NAMALWA (cell line): Measurements from ENCODE around the gene APPBP2.
"Not testable (repeated sequence)": the region's sequence is repeated elsewhere in the genome, so short reads cannot be mapped to it uniquely, and the experiment has no call there.

Experiments
- DNase-seq: peaks from one replicate; pipeline ENCODE4 v3.0.0-alpha.2; 2015; ENCODE audit warnings: low spot score

Gene APPBP2

GRCh38 chr17:60435244-60436167, 90.5 kb downstream of the APPBP2 start:
- DNase-seq: peak; percentile 83

- not testable (repeated sequence) for DNase-seq
These were observed 92.7 kb downstream of the APPBP2 start for GRCh38 chr17:60433021-60433997.

GRCh38 chr17:60430561-60430960, 95.5 kb downstream of the APPBP2 start:
- DNase-seq: not testable (repeated sequence)

DNA sequence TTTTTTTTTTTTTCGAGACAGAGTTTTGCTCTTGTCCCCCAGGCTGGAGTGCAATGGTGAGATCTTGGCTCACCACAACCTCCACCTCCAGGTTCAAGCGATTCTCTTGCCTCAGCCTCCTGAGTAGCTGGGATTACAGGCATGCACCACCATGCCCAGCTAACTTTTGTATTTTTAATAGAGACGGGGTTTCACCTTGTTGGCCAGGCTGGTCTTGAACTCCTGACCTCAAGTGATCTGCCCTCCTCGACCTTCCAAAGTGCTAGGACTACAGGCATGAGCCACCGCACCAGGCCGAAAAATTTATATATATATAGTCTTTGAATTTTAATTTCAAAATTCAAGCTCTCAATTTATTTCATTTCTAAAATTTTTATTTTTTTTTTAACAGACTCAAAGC, 97.6 kb downstream of the APPBP2 start:
- DNase-seq: not testable (repeated sequence)

DNA sequence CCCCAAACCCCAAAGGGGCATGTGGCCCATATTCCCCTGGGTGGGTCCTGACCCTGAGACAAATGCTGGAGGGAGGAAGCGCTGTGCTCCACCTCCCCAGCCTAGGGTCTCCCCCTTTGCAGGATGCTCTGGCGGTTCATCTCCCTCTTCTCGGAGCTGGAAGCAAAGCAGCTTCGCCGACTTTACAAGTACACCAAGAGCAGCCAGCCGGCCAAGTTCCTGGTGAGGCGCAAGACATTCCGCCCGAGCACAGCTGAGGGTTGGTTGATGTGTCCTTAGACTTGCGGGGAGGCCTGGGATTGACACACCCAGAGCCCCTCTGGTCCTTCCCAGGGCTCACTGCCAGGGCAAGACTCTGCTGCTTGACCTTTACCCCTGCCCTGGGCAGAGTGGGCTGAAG, 99.4 kb downstream of the APPBP2 start:
- no peak for DNase-seq

GRCh38 chr17:60425626-60426025, 100.4 kb downstream of the APPBP2 start:
- DNase-seq: no peak

GRCh38 chr17:60423865-60424264, 102.2 kb downstream of the APPBP2 start:
- DNase-seq: no peak

DNA sequence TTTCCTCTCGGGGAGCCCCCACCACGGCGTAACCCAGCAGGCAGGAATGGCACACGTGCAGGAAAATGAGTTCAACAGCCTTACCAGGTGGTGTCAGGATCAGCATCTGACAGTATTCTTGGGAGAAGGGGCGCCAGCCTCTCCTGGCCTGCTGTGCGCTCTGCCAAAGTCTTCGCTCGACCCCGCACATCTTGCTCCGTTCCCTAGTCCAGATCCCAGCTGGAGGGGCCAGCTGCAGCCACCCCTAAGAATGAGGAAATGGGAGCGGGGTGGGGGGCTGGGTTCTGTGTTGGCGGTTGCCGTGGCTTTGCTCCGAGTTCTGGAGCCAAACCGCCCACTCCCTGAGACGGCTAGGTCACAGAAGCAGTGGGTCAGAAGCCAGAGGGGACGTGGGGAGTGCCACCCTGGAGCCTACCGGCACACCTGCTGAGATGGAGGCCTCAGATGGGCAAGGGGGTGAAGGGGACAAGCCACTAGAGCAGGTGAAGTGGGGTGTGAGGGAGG, 103.8 kb downstream of the APPBP2 start, which contains the start of gene CHCT1:
TSS of gene CHCT1 (plus strand) at position 328 of the 504 bp plus-strand sequence. CDS start at position 432, 104 bp downstream.
- no peak for DNase-seq

- DNase-seq: peak; percentile 86
These were observed 104.5 kb downstream of the APPBP2 start for GRCh38 chr17:60421273-60422161.

DNA sequence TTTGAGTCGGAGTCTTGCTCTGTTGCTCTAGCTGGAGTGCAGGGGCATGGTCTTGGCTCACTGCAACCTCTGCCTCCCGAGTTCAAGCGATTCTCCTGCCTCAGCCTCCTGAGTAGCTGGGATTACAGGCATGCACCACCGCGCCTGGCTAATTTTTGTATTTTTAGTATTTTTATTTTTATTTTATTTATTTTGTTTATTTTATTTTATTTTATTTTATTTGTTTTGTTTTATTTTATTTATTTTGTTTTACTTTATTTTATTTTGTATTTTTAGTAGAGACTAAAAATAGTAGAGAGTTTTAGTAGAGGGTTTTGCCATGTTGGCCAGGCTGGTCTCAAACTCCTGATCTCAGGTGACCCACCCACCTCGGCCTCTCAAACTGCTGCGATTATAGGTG, 106.2 kb downstream of the APPBP2 start:
- DNase-seq: not testable (repeated sequence)

DNA sequence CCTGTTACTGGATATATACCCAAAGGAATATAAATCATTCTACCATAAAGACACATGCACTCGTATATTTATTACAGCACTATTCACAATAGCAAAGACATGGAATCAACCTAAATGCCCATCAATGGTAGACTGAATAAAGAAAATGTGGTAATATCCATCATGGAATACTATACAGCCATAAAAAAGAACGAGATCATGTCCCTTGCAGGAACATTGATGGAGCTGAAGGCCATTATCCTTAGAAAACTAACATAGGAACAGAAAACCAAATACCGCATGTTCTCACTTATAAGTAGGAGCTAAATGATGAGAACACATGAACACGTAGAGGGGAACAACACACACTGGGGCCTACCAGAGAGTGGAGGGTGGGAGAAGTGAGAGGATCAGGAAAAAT, 107.0 kb downstream of the APPBP2 start:
- not testable (repeated sequence) for DNase-seq

DNA sequence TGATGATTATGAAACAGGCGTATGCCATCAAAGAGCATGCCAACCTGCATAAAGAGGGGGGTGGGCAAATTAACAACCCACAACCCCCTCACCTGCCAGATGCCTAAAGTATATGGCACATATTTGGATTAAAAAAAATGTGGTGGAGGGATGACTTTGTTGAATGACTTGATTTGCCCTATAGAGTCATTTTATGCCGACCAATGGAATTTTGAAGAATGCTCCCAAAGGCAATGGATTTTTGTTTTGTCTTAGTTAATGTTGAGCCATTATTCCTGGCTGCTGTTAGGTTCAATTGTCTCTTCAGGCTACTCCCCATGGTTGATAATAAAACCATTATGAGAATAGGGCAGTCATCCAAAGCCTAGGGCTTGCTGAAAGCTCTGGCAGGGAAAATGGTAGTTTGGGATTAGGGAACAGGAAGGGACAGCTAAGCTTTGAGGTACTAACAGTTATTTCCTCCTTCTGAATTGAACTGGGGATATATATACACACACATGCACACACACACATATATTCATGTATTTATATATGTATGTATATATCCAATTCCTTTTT, 109.6 kb downstream of the APPBP2 start:
- no peak for DNase-seq

DNA sequence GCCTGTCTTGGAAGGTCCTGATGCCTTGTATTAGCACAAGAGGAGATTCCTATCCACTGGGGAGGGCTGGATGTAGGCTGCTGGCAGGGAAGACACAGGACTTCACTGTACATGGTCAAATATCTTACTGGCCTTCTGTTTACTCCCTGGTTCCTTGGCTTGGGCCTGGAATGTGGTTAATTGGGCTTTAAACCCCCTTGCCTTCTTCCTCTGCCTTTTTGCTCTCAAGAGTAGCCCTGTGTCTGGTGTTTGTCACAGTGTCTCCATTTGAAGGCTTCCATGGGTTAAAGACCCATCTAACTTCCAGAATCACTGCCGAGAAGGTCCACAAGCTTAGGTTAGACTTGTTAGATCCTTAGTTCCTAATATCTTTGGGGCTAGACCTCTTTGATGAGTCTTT, 110.9 kb downstream of the APPBP2 start:
- DNase-seq: no peak

- DNase-seq: no peak
These were observed 113.3 kb downstream of the APPBP2 start for GRCh38 chr17:60412701-60413100.

- no peak for DNase-seq
These were observed 116.0 kb downstream of the APPBP2 start for GRCh38 chr17:60410001-60410400.

DNA sequence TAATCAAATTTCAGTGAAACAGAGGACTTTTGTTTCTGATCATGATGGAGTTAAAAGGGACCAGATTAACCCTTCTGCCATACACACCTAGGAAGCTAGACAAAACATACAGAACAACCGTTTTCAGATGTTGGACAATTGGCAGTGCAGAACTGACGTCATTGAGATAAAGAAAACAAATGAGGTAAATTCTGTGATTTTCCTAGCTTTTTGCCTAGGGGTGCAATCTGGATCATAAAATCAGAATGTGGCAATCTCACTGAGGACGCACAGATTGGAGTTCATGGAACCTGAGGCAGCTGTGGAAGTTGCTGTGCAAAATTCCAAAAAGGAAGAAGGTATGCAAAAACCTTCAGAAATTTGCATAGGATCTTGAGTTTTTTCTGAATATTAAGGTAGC, 119.2 kb downstream of the APPBP2 start:
- no peak for DNase-seq

DNA sequence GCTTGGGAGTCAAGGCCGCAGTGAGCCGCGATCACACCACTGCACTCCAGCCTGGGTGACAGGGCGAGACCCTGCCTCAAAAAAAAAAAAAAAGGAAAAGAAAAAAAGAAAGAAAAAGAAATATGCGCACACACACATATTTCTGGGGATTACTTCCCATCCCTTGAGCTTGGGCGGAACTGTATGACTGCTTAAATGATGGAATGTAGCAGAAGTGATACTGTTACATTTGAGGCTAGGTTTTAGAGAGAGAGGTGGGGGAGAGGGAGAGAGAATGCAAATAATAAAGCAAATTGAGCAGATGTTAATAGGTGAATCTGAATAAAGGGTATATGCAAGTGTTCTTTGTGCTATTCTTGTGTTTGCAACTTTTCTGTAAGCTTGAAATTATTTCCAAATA, 122.1 kb downstream of the APPBP2 start:
- DNase-seq: no peak

DNA sequence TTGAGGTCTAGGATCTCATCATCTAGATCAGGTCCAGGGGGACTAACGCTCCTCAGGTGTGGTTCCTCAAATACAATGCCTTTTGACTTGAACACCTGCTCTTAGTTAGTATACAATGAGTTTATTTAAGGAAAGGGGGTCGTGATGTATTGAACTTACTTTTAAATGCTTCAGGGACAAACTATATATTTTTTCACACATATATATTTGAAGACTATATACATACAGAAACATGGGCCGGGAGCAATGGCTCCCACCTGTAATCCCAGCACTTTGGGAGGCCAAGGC, 122.6 kb downstream of the APPBP2 start:
- DNase-seq: no peak

- DNase-seq: no peak
These were observed 124.2 kb downstream of the APPBP2 start for GRCh38 chr17:60401819-60402218.

GRCh38 chr17:60398227-60398959, 127.6 kb downstream of the APPBP2 start:
- DNase-seq: peak; percentile 88
